ENCODE measurements around the gene ATG12. TPM values are rescaled to one million over a fixed set of nuclear protein-coding genes. Genes with fewer than 3 reads are reported as not detected.
A peak's percentile ranks its signal among the peaks of the same experiment; 100 is the strongest.

ATG12 gene
- total and polyA plus RNA-seq, 2 of the 13 experiments (the other 11 are each of a cell fraction or from before 2014, with no cell fraction given) = 46.4 to 58.1 TPM

DNA sequence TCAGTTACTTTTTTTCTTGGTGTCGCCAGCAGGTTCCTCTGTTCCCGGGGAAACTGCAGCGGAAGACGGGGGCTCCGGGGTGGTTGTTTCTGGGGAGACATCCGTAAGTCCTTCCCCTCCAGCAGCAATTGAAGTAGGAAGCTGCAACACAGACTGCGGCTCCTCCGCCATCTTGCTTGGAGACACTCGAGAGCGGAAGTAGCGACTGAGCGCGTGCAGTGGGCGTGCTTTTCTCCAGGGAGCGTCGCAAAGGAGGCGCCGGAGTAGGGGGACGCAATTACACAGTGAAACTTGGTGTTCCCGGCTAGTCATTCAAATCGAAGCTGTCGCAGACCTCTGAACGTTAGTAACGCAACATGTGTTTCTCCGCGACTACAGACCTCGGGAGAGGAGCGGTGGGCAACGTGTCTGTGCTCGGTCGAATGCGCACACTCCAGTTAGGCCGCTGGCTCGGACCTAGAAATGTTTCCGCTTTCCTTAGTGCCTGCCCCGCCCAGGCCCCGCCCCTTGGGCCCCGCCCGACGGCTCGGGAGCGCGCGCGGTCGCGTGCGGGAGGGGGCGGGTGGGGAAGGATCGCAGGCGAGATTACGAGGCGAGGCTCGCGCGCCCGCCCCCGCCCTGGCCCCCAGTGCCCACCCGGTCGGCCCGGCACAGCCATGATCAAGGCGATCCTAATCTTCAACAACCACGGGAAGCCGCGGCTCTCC, at the start of gene ATG12, which contains the start of gene AP3S1 (continued):
- TF ChIP-seq, protein P1, sequence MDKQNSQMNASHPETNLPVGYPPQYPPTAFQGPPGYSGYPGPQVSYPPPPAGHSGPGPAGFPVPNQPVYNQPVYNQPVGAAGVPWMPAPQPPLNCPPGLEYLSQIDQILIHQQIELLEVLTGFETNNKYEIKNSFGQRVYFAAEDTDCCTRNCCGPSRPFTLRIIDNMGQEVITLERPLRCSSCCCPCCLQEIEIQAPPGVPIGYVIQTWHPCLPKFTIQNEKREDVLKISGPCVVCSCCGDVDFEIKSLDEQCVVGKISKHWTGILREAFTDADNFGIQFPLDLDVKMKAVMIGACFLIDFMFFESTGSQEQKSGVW (CRISPR knock-in tag; IDR thresholded peaks at IDR 0.05; ENCODE audit: borderline replicate concordance) = no peak
- TF ChIP-seq SP140L (CRISPR knock-in tag; IDR thresholded peaks at IDR 0.05; ENCODE audit: borderline replicate concordance) (peak; percentile 83; the same call in 1 of the 2 replicates), HOXA7 (CRISPR knock-in tag; IDR thresholded peaks at IDR 0.05) (peak; percentile 91; the same call in 1 of the 2 replicates), SRF (IDR thresholded peaks at IDR 0.05; ENCODE audit: low read depth, low read length) (no peak), ZKSCAN1 (IDR thresholded peaks at IDR 0.05; ENCODE audit: low read length) (no peak), ZNF335 (CRISPR knock-in tag; IDR thresholded peaks at IDR 0.05) (peak; percentile 79), GATAD2A (CRISPR knock-in tag; IDR thresholded peaks at IDR 0.05) (peak; percentile 55), SOX5 (CRISPR knock-in tag; IDR thresholded peaks at IDR 0.05; ENCODE audit: borderline replicate concordance) (peak; percentile 57; the same call in 1 of the 2 replicates), ZNF3 (CRISPR knock-in tag; IDR thresholded peaks at IDR 0.05) (no peak), ZNF550 (CRISPR knock-in tag; IDR thresholded peaks at IDR 0.05; ENCODE audit: borderline replicate concordance) (no peak), PHF21A (CRISPR knock-in tag; IDR thresholded peaks at IDR 0.05) (peak; percentile 22), SRY (CRISPR knock-in tag; IDR thresholded peaks at IDR 0.05) (peak; percentile 95; the same call in 1 of the 2 replicates), SIX1 (CRISPR knock-in tag; IDR thresholded peaks at IDR 0.05; ENCODE audit: borderline replicate concordance) (no peak), ZNF747 (CRISPR knock-in tag; IDR thresholded peaks at IDR 0.05; ENCODE audit: borderline replicate concordance) (peak; percentile 76; the same call in 1 of the 2 replicates), KLF6 (CRISPR knock-in tag; IDR thresholded peaks at IDR 0.05) (peak; percentile 96)
- TF ChIP-seq, protein P2, sequence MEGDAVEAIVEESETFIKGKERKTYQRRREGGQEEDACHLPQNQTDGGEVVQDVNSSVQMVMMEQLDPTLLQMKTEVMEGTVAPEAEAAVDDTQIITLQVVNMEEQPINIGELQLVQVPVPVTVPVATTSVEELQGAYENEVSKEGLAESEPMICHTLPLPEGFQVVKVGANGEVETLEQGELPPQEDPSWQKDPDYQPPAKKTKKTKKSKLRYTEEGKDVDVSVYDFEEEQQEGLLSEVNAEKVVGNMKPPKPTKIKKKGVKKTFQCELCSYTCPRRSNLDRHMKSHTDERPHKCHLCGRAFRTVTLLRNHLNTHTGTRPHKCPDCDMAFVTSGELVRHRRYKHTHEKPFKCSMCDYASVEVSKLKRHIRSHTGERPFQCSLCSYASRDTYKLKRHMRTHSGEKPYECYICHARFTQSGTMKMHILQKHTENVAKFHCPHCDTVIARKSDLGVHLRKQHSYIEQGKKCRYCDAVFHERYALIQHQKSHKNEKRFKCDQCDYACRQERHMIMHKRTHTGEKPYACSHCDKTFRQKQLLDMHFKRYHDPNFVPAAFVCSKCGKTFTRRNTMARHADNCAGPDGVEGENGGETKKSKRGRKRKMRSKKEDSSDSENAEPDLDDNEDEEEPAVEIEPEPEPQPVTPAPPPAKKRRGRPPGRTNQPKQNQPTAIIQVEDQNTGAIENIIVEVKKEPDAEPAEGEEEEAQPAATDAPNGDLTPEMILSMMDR (CRISPR knock-in tag; IDR thresholded peaks at IDR 0.05) = 0 out of 2 replicates have a peak, but pooled peaks have one; percentile 10
- TF ChIP-seq, protein P3, sequence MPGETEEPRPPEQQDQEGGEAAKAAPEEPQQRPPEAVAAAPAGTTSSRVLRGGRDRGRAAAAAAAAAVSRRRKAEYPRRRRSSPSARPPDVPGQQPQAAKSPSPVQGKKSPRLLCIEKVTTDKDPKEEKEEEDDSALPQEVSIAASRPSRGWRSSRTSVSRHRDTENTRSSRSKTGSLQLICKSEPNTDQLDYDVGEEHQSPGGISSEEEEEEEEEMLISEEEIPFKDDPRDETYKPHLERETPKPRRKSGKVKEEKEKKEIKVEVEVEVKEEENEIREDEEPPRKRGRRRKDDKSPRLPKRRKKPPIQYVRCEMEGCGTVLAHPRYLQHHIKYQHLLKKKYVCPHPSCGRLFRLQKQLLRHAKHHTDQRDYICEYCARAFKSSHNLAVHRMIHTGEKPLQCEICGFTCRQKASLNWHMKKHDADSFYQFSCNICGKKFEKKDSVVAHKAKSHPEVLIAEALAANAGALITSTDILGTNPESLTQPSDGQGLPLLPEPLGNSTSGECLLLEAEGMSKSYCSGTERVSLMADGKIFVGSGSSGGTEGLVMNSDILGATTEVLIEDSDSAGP (CRISPR knock-in tag; IDR thresholded peaks at IDR 0.05; ENCODE audit: borderline replicate concordance) = peak; percentile 89
- TF ChIP-seq, protein P4, sequence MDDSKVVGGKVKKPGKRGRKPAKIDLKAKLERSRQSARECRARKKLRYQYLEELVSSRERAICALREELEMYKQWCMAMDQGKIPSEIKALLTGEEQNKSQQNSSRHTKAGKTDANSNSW (CRISPR knock-in tag; IDR thresholded peaks at IDR 0.05; ENCODE audit: borderline replicate concordance) = no peak
- TF ChIP-seq, protein P5, sequence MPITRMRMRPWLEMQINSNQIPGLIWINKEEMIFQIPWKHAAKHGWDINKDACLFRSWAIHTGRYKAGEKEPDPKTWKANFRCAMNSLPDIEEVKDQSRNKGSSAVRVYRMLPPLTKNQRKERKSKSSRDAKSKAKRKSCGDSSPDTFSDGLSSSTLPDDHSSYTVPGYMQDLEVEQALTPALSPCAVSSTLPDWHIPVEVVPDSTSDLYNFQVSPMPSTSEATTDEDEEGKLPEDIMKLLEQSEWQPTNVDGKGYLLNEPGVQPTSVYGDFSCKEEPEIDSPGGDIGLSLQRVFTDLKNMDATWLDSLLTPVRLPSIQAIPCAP (CRISPR knock-in tag; IDR thresholded peaks at IDR 0.05; ENCODE audit: low read depth) = no peak
- TF ChIP-seq, protein P6, sequence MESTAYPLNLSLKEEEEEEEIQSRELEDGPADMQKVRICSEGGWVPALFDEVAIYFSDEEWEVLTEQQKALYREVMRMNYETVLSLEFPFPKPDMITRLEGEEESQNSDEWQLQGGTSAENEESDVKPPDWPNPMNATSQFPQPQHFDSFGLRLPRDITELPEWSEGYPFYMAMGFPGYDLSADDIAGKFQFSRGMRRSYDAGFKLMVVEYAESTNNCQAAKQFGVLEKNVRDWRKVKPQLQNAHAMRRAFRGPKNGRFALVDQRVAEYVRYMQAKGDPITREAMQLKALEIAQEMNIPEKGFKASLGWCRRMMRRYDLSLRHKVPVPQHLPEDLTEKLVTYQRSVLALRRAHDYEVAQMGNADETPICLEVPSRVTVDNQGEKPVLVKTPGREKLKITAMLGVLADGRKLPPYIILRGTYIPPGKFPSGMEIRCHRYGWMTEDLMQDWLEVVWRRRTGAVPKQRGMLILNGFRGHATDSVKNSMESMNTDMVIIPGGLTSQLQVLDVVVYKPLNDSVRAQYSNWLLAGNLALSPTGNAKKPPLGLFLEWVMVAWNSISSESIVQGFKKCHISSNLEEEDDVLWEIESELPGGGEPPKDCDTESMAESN (CRISPR knock-in tag; conservative IDR thresholded peaks at IDR 0.05) = peak; percentile 83

Data from HepG2 (cell line).